ENCODE data around the gene CFAP299. TPM values are rescaled to one million over a fixed set of nuclear protein-coding genes. Genes with fewer than 3 reads are reported as not detected.
"Not testable (repeated sequence)": the region's sequence is repeated elsewhere in the genome, so short reads cannot be mapped to it uniquely, and the experiment has no call there.

CFAP299 gene
- total RNA-seq, 2 experiments from 2014 or later: 0.63 to 3.7 TPM

DNA sequence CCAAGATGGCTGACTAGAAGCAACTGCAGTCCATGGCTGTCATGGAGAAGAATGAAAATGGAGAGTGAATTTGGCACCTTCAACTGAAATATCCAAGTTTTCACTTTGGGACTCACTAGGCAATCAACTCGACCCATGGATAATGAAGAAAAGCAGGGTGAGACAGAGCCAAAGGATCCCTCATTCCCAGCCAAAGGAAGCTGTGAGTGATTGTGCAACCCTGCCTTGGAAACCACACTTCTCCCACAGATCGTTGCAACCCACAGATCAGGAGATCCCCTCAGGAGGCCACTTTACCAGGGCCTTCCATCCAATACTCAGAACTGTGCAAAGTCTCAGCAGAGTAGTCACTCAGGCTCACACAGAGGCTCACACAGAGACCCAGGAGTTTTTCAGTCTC is 4.5 kb downstream of the CFAP299 start:
- no peak overlapping the region for H3K4me2 ChIP-seq (ENCODE audit: low read length)
- no peak overlapping the region for H3K27ac ChIP-seq (ENCODE audit: low read depth, low read length, poor library complexity, severe bottlenecking)
- H3K79me2 ChIP-seq (ENCODE audit: insufficient read depth, low read depth, low read length): no peaks in the 10 kb centered on the region
- no peak overlapping the region for H3K4me3 ChIP-seq (ENCODE audit: low read depth, low read length, poor library complexity, severe bottlenecking)
- H2AFZ ChIP-seq (ENCODE audit: low read length): no peak overlapping the region
- TF ChIP-seq, protein P1, sequence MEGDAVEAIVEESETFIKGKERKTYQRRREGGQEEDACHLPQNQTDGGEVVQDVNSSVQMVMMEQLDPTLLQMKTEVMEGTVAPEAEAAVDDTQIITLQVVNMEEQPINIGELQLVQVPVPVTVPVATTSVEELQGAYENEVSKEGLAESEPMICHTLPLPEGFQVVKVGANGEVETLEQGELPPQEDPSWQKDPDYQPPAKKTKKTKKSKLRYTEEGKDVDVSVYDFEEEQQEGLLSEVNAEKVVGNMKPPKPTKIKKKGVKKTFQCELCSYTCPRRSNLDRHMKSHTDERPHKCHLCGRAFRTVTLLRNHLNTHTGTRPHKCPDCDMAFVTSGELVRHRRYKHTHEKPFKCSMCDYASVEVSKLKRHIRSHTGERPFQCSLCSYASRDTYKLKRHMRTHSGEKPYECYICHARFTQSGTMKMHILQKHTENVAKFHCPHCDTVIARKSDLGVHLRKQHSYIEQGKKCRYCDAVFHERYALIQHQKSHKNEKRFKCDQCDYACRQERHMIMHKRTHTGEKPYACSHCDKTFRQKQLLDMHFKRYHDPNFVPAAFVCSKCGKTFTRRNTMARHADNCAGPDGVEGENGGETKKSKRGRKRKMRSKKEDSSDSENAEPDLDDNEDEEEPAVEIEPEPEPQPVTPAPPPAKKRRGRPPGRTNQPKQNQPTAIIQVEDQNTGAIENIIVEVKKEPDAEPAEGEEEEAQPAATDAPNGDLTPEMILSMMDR (conservative IDR thresholded peaks at IDR 0.05; ENCODE audit: low read length): no peak
- TF ChIP-seq EZH2phosphoT487 (IDR thresholded peaks at IDR 0.05; ENCODE audit: borderline replicate concordance, low read depth, low read length): no peak
- no peaks in the 10 kb centered on the region for H3K9me3 ChIP-seq (ENCODE audit: low read length)
- H3K4me1 ChIP-seq (ENCODE audit: insufficient read depth, low read length, poor library complexity, severe bottlenecking): peaks cover 12% of the 10 kb centered on the region
- ChIA-PET POLR2A (no interaction called here), CTCF (ENCODE audit: unreplicated experiment) (no interaction called here)
- BruUV-seq (replicated peaks): no TSS peak
- H3K36me3 ChIP-seq (ENCODE audit: insufficient read depth, low read length): no peaks in the 10 kb centered on the region
- DNase-seq (ENCODE audit: low spot score): no peak
- H4K20me1 ChIP-seq (ENCODE audit: insufficient read depth, low read length): no peaks in the 10 kb centered on the region
- intact Hi-C loops (cut with micrococcal nuclease; ENCODE audit: unreplicated experiment): no loop called here
- H3K9me2 ChIP-seq (ENCODE audit: insufficient read depth, low read length): no peaks in the 10 kb centered on the region

DNA sequence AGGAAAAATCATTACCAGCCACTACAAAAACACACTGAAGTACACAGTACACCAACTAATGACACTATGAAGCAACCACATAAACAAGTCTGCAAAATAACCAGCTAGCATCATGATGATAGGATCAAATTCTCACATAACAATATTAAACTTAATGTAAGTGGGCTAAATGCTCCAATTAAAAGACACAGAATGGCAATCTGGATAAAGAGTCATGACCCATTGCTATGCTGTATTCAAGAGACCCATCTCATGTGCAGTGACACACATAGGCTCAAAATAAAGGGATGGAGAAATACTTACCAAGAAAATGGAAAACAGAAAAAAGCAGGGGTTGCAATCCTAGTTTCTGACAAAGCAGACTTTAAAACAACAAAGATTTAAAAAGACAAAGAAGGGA is 7.2 kb downstream of the CFAP299 start:
- DNase-seq (ENCODE audit: low spot score); CTCF ChIA-PET (ENCODE audit: unreplicated experiment): not testable (repeated sequence)

DNA sequence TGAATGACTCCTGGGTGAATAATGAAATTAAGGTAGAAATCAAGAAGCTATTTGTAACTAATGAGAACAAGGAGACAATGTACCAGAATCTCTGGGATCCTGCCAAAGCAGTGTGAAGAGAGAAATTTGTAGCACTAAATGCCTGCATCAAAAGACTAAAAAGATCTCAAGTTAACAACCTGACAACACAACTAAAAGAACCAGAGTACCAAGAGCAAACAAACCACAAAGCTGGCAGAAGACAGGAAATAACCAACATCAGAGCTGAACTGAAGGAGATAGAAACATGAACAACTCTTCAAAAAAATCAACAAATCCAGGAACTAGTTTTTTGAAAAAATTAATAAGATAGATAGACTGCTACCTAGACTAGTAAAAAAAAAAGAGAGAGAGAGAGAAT is 8.4 kb downstream of the CFAP299 start:
- no peak overlapping the region for H3K4me2 ChIP-seq (ENCODE audit: low read length)
- H2AFZ ChIP-seq (ENCODE audit: low read length): no peak overlapping the region
- no peaks in the 10 kb centered on the region for H3K36me3 ChIP-seq (ENCODE audit: insufficient read depth, low read length)
- no peaks in the 10 kb centered on the region for H3K9me2 ChIP-seq (ENCODE audit: insufficient read depth, low read length)
- H3K27ac ChIP-seq (ENCODE audit: low read depth, low read length, poor library complexity, severe bottlenecking): no peak overlapping the region
- H3K79me2 ChIP-seq (ENCODE audit: insufficient read depth, low read depth, low read length): no peaks in the 10 kb centered on the region
- CTCF ChIA-PET (ENCODE audit: unreplicated experiment): no interaction called here
- no TSS peak for BruUV-seq (replicated peaks)
- no peak for TF ChIP-seq EZH2phosphoT487 (IDR thresholded peaks at IDR 0.05; ENCODE audit: borderline replicate concordance, low read depth, low read length)
- TF ChIP-seq, protein P1 (conservative IDR thresholded peaks at IDR 0.05; ENCODE audit: low read length): no peak
- POLR2A ChIA-PET: no interaction called here
- DNase-seq (ENCODE audit: low spot score): no peak
- no peaks in the 10 kb centered on the region for H3K4me1 ChIP-seq (ENCODE audit: insufficient read depth, low read length, poor library complexity, severe bottlenecking)
- intact Hi-C loops (cut with micrococcal nuclease; ENCODE audit: unreplicated experiment): no loop called here
- H4K20me1 ChIP-seq (ENCODE audit: insufficient read depth, low read length): no peaks in the 10 kb centered on the region
- no peaks in the 10 kb centered on the region for H3K9me3 ChIP-seq (ENCODE audit: low read length)
- H3K4me3 ChIP-seq (ENCODE audit: low read depth, low read length, poor library complexity, severe bottlenecking): no peak overlapping the region

More for the DNA sequence above, 7.2 kb downstream of the CFAP299 start:
- H3K79me2 ChIP-seq (ENCODE audit: insufficient read depth, low read depth, low read length); H3K27ac ChIP-seq (ENCODE audit: low read depth, low read length, poor library complexity, severe bottlenecking); POLR2A ChIA-PET; H3K4me3 ChIP-seq (ENCODE audit: low read depth, low read length, poor library complexity, severe bottlenecking); H3K36me3 ChIP-seq (ENCODE audit: insufficient read depth, low read length); H3K9me2 ChIP-seq (ENCODE audit: insufficient read depth, low read length); BruUV-seq (replicated peaks); H2AFZ ChIP-seq (ENCODE audit: low read length); H3K4me2 ChIP-seq (ENCODE audit: low read length); intact Hi-C loops (cut with micrococcal nuclease; ENCODE audit: unreplicated experiment); H4K20me1 ChIP-seq (ENCODE audit: insufficient read depth, low read length); H3K4me1 ChIP-seq (ENCODE audit: insufficient read depth, low read length, poor library complexity, severe bottlenecking); H3K9me3 ChIP-seq (ENCODE audit: low read length): not testable (repeated sequence)
